HG03095 (cell line): ENCODE results near the gene COL1A1.

Source experiments
- ATAC-seq: cut with Tn5 transposase; IDR thresholded peaks from one replicate; pipeline ENCODE4 v1.9.1; 2021; ENCODE audit warnings: moderate library complexity; ENCODE audit not compliant: unreplicated experiment

The COL1A1 gene

GRCh38 chr17:50145532-50146229, 55.8 kb downstream of the COL1A1 start:
- no peak for ATAC-seq

GRCh38 chr17:50144845-50145531, 56.4 kb downstream of the COL1A1 start:
- ATAC-seq = no peak

GRCh38 chr17:50144355-50144754, 57.1 kb downstream of the COL1A1 start:
- ATAC-seq = no peak

DNA sequence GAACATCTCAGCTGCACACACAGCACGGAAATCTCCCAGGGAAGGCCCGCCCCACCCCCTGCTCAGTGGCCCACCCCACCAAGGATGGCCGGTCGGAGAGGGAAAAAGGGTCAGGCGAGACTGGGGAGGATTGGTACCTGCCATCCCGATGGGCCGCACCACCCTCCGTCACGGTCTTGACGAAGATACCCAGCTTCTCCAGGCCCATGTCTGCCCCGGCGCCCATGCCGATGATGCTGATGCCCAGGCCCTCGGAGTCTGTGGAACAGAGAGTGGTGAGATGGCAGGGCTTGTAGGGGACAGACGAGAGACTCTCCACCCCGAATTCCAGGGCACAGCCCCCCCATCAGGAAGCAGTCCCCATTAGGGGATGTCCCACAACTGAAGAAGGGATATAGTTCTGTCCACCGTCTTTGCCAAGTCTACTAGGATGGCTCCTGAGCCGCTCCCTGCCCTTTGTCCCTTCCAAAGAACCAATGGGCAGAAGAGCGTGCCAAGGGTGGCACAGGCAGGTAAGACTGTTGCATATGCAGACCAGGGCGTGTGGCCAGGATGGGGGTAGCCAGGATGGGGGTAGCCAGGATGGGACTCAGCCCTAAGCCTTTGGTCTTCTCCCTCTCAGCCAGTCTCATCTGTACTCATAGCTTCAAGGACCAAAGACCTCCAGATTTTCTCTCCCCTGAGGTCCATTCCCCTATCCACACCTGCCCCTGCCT, 57.8 kb downstream of the COL1A1 start:
- ATAC-seq = no peak

DNA sequence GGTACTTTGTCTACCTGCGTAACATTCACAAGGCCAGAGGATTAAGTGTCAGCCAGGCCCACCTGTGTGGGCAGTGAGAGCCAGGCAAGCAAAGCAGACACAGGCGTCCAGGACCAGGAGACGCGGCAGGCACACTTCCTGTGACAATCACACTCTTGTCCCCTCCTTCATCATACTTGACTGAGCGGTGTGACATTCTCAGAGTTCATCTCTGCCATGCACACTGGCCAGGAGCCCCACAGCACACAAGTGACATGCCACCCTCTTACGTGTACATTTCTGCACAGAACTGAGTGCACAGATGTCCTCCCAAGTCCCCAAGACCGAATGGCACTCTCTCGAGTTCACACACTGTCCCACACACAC, 59.7 kb downstream of the COL1A1 start:
- ATAC-seq = no peak

- ATAC-seq = no peak
Measured at GRCh38 chr17:50141026-50141744, 60.2 kb downstream of the COL1A1 start.

GRCh38 chr17:50139950-50140885, 61.2 kb downstream of the COL1A1 start:
- no peak for ATAC-seq

- no peak for ATAC-seq
Measured at GRCh38 chr17:50139185-50139783, 62.1 kb downstream of the COL1A1 start.

DNA sequence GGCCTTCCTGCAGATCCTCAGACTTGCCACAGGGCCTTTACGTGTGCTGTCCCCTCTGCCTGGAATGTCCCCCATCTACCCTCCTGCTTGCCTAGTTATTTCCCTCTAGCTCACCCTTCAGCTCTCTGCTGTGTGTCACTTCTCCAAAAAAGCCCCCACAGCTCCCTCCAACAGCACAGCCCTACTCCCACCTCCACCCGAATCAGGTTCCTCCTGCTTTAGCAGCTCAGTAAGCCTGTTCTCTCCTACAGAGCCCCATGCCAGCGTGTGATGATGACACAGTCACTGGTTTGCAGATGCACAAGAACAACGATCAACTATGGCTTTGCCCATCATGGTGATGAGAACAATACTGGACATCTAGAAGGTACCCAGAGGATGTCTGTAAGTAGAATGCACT, 64.4 kb downstream of the COL1A1 start:
- ATAC-seq = no peak

GRCh38 chr17:50136096-50136687, 65.2 kb downstream of the COL1A1 start:
- ATAC-seq = no peak

GRCh38 chr17:50135316-50136095, 65.9 kb downstream of the COL1A1 start:
- ATAC-seq = no peak

GRCh38 chr17:50134206-50135110, 67.0 kb downstream of the COL1A1 start:
- no peak for ATAC-seq

DNA sequence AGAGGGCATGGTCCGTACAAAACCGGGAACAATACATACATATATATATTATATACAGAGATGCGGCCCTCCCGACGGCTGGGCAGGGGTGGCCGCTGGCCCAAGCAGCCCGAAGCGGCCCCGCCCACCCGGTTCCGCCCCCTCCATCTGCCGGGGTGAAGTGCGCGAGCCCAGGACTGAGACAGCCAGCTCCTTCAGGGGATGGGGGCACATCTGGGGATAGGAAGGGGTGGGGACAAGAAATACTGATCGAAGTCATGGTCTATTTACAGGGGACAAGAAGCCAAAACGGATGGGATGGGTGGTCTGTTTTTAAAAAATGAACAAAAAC, 67.7 kb downstream of the COL1A1 start:
- ATAC-seq = no peak
